C4-2B (cell line): ENCODE results near the gene LSMEM2.

Experiments
- ZFX ChIP-seq: fragments of 450-650 bp; IDR thresholded peaks from 2 replicates; pipeline ENCODE4 v1.6.1; 2017
- TF ChIP-seq, protein P1 (sequence below): fragments of 450-650 bp; conservative IDR thresholded peaks from 2 replicates; pipeline ENCODE4 v1.5.1; 2017; ENCODE audit warnings: mild to moderate bottlenecking

DNA sequence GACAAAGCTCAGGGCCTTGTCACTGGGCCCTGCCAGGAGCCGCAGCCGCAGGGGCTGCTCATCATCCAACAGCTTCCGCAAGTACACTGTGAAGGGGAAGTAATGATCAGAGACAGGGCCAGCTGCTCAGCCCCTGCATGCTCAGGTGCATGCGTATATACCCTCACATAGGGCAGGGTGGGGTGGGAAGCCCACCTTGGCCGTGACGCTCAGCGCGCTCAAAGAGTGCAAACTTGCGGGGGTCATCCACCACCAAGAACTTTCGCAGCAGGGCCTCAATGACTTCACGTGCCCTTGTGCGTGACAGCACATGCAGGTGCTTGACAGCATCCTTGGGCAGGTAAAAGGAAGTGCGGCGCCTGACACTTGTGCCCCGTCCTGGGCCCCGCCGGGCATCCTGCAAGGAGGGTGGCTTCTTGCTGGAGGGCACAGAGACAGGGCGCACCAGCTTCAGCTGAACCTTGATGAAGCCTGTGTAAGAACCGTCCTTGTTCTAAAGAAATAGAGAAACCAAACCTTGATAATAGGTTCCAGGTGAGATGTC, 52.5 kb downstream of the LSMEM2 start:
- TF ChIP-seq, protein P1, sequence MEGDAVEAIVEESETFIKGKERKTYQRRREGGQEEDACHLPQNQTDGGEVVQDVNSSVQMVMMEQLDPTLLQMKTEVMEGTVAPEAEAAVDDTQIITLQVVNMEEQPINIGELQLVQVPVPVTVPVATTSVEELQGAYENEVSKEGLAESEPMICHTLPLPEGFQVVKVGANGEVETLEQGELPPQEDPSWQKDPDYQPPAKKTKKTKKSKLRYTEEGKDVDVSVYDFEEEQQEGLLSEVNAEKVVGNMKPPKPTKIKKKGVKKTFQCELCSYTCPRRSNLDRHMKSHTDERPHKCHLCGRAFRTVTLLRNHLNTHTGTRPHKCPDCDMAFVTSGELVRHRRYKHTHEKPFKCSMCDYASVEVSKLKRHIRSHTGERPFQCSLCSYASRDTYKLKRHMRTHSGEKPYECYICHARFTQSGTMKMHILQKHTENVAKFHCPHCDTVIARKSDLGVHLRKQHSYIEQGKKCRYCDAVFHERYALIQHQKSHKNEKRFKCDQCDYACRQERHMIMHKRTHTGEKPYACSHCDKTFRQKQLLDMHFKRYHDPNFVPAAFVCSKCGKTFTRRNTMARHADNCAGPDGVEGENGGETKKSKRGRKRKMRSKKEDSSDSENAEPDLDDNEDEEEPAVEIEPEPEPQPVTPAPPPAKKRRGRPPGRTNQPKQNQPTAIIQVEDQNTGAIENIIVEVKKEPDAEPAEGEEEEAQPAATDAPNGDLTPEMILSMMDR: no peak
- no peak for TF ChIP-seq ZFX
